ENCODE results near the gene CD2AP.
"Not testable (repeated sequence)": the region's sequence is repeated elsewhere in the genome, so short reads cannot be mapped to it uniquely, and the experiment has no call there.

Gene CD2AP

GRCh38 chr6:47478233-47479139, 897 bp downstream of the CD2AP start:
- peak overlapping the region; percentile 91 for H3K4me3 ChIP-seq (replicated peaks in 1 of 2; ENCODE audit: low read depth in 2 of 2, low read length in 2 of 2)
- TF ChIP-seq, protein P1, sequence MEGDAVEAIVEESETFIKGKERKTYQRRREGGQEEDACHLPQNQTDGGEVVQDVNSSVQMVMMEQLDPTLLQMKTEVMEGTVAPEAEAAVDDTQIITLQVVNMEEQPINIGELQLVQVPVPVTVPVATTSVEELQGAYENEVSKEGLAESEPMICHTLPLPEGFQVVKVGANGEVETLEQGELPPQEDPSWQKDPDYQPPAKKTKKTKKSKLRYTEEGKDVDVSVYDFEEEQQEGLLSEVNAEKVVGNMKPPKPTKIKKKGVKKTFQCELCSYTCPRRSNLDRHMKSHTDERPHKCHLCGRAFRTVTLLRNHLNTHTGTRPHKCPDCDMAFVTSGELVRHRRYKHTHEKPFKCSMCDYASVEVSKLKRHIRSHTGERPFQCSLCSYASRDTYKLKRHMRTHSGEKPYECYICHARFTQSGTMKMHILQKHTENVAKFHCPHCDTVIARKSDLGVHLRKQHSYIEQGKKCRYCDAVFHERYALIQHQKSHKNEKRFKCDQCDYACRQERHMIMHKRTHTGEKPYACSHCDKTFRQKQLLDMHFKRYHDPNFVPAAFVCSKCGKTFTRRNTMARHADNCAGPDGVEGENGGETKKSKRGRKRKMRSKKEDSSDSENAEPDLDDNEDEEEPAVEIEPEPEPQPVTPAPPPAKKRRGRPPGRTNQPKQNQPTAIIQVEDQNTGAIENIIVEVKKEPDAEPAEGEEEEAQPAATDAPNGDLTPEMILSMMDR (IDR thresholded peaks at IDR 0.05; ENCODE audit: low read depth, low read length): no peak
- DNase-seq (ENCODE audit: low read depth in 2 of 2): peak; percentile 38 to 42

DNA sequence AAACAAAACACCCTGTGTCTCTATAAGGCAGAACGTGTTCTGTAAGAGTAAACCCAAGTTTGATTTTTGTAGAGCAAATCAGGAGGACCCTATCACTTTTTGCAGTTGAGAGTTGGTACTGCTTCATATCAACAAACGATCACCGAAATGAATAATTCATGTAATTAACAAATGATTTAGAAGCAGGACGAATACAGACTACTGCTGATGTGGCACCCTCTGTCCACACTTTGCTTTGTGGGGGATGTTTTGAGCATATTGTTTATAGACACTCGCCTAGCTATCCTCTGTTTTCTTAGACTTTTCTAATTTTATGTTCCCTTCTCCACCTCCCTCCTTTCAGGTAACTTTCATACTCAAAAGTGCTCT, 1.5 kb downstream of the CD2AP start:
- H3K4me3 ChIP-seq (replicated peaks in 1 of 2; ENCODE audit: low read depth in 2 of 2, low read length in 2 of 2): peak overlapping the region; percentile 91
- DNase-seq (ENCODE audit: low read depth in 2 of 2): peak in 1 of 2 donors; percentile 18
- TF ChIP-seq, protein P1 (IDR thresholded peaks at IDR 0.05; ENCODE audit: low read depth, low read length): no peak

GRCh38 chr6:47479874-47480273, 2.3 kb downstream of the CD2AP start:
- no peak for DNase-seq (ENCODE audit: low read depth in 2 of 2)
- TF ChIP-seq, protein P1 (IDR thresholded peaks at IDR 0.05; ENCODE audit: low read depth, low read length): no peak

GRCh38 chr6:47481213-47481612, 3.6 kb downstream of the CD2AP start:
- not testable (repeated sequence) for DNase-seq (ENCODE audit: low read depth in 2 of 2); H3K4me3 ChIP-seq (replicated peaks in 1 of 2; ENCODE audit: low read depth in 2 of 2, low read length in 2 of 2)

More at GRCh38 chr6:47479874-47480273, 2.3 kb downstream of the CD2AP start:
- peak overlapping the region in 1 of 2 donors; percentile 91 for H3K4me3 ChIP-seq (replicated peaks in 1 of 2; ENCODE audit: low read depth in 2 of 2, low read length in 2 of 2)

GRCh38 chr6:47481806-47482205, 4.2 kb downstream of the CD2AP start:
- TF ChIP-seq, protein P1 (IDR thresholded peaks at IDR 0.05; ENCODE audit: low read depth, low read length): no peak
- no peak overlapping the region for H3K4me3 ChIP-seq (replicated peaks in 1 of 2; ENCODE audit: low read depth in 2 of 2, low read length in 2 of 2)
- no peak for DNase-seq (ENCODE audit: low read depth in 2 of 2)

DNA sequence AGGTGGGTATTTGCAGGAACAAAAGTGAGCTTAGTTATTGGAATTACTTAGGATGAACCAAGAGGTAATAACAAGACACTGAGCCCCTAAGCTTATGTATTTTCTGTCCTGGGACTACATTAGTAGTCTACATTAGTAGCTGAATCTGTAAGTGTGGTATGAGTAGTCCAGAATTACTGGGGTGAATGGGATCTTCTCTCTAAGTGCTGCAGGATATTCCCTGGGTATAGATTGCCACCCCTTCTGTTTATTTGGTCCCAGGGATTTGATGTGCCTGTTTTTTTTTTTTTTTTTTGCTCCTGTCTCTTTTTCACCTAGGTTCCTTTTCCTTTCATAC, 5.9 kb downstream of the CD2AP start:
- TF ChIP-seq, protein P1 (IDR thresholded peaks at IDR 0.05; ENCODE audit: low read depth, low read length): no peak

DNA sequence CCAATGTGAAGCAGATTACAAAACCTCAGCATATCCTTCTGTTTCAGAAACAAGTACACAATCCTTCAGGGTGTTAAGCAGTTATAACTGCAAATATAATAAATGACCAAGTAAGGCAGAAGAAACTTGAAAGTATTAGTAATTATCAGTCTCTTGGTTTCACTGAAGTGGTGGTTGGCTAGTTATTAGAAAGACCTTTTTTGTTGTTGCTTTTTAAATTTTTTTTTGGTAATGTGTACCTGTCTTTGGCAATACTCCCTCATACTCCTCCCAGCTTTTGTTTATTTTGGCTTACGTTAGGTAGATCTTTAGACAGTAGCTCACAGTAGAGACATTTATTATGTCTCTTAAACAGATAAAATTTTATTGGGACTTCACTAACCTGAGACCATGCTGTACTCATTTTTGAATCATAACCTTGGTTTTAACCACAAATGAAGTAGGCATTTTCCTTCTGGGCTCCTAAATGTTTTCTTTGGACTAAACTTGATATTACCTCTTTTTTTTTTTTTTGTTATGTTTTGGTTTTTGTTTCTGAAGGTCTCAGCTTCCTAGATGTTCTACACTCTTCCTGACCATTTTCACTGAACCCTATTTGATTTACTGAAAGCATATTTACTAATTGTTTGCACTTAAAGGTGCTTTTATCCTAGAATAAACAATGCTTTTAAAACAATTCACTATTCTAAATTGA, 6.4 kb downstream of the CD2AP start:
- TF ChIP-seq, protein P1 (IDR thresholded peaks at IDR 0.05; ENCODE audit: low read depth, low read length): no peak
- peak in 1 of 2 donors; percentile 73 for DNase-seq (ENCODE audit: low read depth in 2 of 2)
- H3K4me3 ChIP-seq (replicated peaks in 1 of 2; ENCODE audit: low read depth in 2 of 2, low read length in 2 of 2): no peak overlapping the region

More for the DNA sequence above, 5.9 kb downstream of the CD2AP start:
- H3K4me3 ChIP-seq (replicated peaks in 1 of 2; ENCODE audit: low read depth in 2 of 2, low read length in 2 of 2): no peak overlapping the region
- DNase-seq (ENCODE audit: low read depth in 2 of 2): peak in 1 of 2 donors; percentile 10
